ENCODE measurements around the gene NDST1.

The NDST1 gene

GRCh38 chr5:150487199-150488061 is 20.5 kb upstream of the NDST1 start:
- peak overlapping the region; percentile 85 for H3K4me3 ChIP-seq (ENCODE audit: low read depth, low read length)
- no peaks in the 10 kb centered on the region for H3K27me3 ChIP-seq (replicated peaks)
- DNase-seq, result no peak
- H3K27ac ChIP-seq, result peak overlapping the region; percentile 77
- TF ChIP-seq, protein P1, sequence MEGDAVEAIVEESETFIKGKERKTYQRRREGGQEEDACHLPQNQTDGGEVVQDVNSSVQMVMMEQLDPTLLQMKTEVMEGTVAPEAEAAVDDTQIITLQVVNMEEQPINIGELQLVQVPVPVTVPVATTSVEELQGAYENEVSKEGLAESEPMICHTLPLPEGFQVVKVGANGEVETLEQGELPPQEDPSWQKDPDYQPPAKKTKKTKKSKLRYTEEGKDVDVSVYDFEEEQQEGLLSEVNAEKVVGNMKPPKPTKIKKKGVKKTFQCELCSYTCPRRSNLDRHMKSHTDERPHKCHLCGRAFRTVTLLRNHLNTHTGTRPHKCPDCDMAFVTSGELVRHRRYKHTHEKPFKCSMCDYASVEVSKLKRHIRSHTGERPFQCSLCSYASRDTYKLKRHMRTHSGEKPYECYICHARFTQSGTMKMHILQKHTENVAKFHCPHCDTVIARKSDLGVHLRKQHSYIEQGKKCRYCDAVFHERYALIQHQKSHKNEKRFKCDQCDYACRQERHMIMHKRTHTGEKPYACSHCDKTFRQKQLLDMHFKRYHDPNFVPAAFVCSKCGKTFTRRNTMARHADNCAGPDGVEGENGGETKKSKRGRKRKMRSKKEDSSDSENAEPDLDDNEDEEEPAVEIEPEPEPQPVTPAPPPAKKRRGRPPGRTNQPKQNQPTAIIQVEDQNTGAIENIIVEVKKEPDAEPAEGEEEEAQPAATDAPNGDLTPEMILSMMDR (IDR thresholded peaks at IDR 0.05; ENCODE audit: low read depth, low read length, missing control alignments), result no peak
- H3K36me3 ChIP-seq (replicated peaks), result no peaks in the 10 kb centered on the region
- in situ Hi-C loops (cut with HindIII; ENCODE audit: low pct_ligation_motif_present, low sequenced_read_pairs), result no loop called here

- H3K27ac ChIP-seq, result peak overlapping the region; percentile 55
- TF ChIP-seq, protein P1 (IDR thresholded peaks at IDR 0.05; ENCODE audit: low read depth, low read length, missing control alignments), result no peak
- no peaks in the 10 kb centered on the region for H3K36me3 ChIP-seq (replicated peaks)
- in situ Hi-C loops (cut with HindIII; ENCODE audit: low pct_ligation_motif_present, low sequenced_read_pairs), result no loop called here
- no peak for DNase-seq
- peak overlapping the region; percentile 17 for H3K4me3 ChIP-seq (ENCODE audit: low read depth, low read length)
- no peaks in the 10 kb centered on the region for H3K27me3 ChIP-seq (replicated peaks)
Observed at GRCh38 chr5:150488519-150489359, 19.2 kb upstream of the NDST1 start.

DNA sequence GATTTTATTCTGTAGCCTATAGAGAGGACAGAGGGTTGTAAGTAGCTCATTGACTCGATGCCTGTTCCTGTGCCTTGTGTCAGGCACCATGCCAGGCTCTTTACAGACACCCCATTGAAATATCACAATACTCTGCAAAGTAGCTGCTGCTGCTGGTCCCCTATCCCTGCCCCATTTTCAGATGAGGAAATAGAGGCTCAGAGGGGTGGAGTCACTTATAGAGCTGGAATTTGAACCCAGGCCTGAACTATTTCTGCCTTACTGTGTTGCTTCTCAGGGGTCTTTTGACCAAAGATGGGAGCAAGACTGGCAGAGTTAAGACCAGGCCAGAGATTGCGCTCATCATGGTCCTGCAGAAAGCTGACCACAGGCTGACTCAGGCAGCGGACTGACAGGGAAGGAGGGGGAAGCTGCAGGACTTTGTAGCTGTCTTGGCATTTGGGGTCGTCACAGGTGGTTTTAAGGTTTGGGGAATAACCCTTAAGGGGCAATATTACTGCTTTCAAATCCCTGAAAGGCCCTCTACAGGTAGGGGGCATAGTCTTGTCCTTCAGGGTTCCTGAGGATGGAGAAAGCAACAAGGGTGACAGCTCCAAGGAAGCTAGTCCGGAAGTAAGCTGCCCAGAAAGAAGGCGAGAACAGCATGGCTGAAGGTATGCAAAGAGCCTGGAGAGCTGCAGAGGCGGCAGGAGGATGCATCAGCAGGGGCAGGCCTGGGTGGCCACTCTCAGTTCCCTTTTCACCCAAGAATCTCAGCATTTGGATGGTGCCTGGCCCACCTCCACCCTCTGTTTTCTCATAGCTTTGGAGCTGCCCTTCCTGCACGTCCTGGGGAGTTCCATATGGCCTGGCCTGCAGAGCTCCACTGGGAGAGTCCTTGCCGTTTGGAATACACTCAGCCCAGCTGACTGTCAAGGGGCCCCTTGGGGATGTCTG is 18.3 kb upstream of the NDST1 start:
- Histone ChIP-seq H3K36me3 (replicated peaks) (no peaks in the 10 kb centered on the region), H3K4me3 (ENCODE audit: low read depth, low read length) (no peak overlapping the region), H3K27me3 (replicated peaks) (no peaks in the 10 kb centered on the region), H3K27ac (peak overlapping the region; percentile 55)
- in situ Hi-C loops (cut with HindIII; ENCODE audit: low pct_ligation_motif_present, low sequenced_read_pairs), result no loop called here
- peak; percentile 53 for DNase-seq
- TF ChIP-seq, protein P1 (IDR thresholded peaks at IDR 0.05; ENCODE audit: low read depth, low read length, missing control alignments), result peak; percentile 4

GRCh38 chr5:150490296-150490669 is 17.6 kb upstream of the NDST1 start:
- Histone ChIP-seq H3K36me3 (replicated peaks) (no peaks in the 10 kb centered on the region), H3K27ac (no peak overlapping the region)

GRCh38 chr5:150490754-150491153 is 17.2 kb upstream of the NDST1 start:
- H3K27me3 ChIP-seq (replicated peaks), result no peaks in the 10 kb centered on the region
- TF ChIP-seq, protein P1 (IDR thresholded peaks at IDR 0.05; ENCODE audit: low read depth, low read length, missing control alignments), result no peak
- in situ Hi-C loops (cut with HindIII; ENCODE audit: low pct_ligation_motif_present, low sequenced_read_pairs), result no loop called here
- no peak overlapping the region for H3K27ac ChIP-seq
- peaks cover 3% of the 10 kb centered on the region for H3K36me3 ChIP-seq (replicated peaks)
- DNase-seq, result no peak
- no peak overlapping the region for H3K4me3 ChIP-seq (ENCODE audit: low read depth, low read length)

More at GRCh38 chr5:150490296-150490669, 17.6 kb upstream of the NDST1 start:
- DNase-seq, result no peak
- in situ Hi-C loops (cut with HindIII; ENCODE audit: low pct_ligation_motif_present, low sequenced_read_pairs), result no loop called here
- H3K27me3 ChIP-seq (replicated peaks), result no peaks in the 10 kb centered on the region
- no peak overlapping the region for H3K4me3 ChIP-seq (ENCODE audit: low read depth, low read length)
- TF ChIP-seq, protein P1 (IDR thresholded peaks at IDR 0.05; ENCODE audit: low read depth, low read length, missing control alignments), result no peak

Data from brain microvascular endothelial cell (primary cell).